Kidney epithelial cell (primary cell): ENCODE results near the gene DGKI. TPM values are rescaled to one million over a fixed set of nuclear protein-coding genes. Genes with fewer than 3 reads are reported as not detected.

ENCODE experiments used
- DNase-seq: peaks from one replicate; pipeline ENCODE4 v3.0.0-alpha.2; 2010; ENCODE audit warnings: low read depth
- H3K27me3 ChIP-seq: 2 replicates; pipeline ENCODE4 v1.6.0; 2011; ENCODE audit warnings: low read length; ENCODE audit not compliant: control insufficient read depth, insufficient read depth
- H3K36me3 ChIP-seq: 2 replicates; pipeline ENCODE4 v1.5.1; 2011; ENCODE audit warnings: low read length; ENCODE audit not compliant: control insufficient read depth, insufficient read depth
- H3K4me3 ChIP-seq: 2 replicates; pipeline ENCODE4 v1.5.1; 2011; ENCODE audit warnings: low read depth, mild to moderate bottlenecking, control low read depth, low read length
- total RNA-seq: library from RNA; depleted of rRNA; stranded (reverse); fragments of >200 nt; gene quantifications from 2 replicates; pipeline ENCODE4 v1.2.3, GENCODE V29; 2015
- TF ChIP-seq, protein P1 (sequence below): IDR thresholded peaks from 2 replicates; pipeline ENCODE4 v1.5.1; 2011; ENCODE audit warnings: mild to moderate bottlenecking, moderate library complexity, low read length, control low read depth, inconsistent platforms; ENCODE audit not compliant: insufficient read depth, poor library complexity, severe bottlenecking

DGKI gene
- total RNA-seq, 1 donor from 2014 or later, result 3.5 TPM

DNA sequence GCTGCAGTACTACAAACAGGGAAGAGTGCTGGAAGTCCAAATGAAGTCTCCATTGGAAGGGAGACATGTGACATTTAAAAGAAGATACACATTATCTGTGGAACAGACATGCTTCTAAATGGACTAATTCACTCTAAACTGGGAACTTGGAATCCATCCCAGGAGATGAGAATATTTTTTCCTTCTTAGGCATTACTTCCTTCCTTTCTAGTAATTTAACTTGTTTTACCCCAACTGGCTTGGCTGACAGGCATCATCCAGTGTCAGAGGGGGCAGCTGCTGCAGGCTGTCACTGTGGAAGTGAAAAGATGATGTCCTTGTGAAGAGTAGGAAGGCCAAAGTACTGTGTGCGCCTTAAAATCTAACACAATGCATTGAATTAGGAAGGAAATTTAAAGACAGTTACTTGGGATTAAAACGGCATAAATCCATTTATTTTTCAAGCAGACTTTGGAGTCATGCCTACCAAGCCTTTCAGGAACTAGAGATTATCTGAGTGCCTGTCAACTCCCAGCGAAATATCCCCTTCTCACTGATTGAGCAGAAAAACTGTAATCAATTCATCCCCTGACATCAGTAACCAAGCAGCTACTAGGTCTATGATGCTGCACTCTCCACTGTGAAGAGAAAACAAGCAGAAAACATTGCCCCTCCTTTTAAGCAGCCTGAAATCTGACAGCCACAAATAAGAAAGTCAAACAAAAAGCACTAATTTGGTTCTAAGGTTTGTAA lies 161.2 kb downstream of the DGKI start:
- H3K4me3 ChIP-seq, result no peak overlapping the region
- TF ChIP-seq, protein P1, sequence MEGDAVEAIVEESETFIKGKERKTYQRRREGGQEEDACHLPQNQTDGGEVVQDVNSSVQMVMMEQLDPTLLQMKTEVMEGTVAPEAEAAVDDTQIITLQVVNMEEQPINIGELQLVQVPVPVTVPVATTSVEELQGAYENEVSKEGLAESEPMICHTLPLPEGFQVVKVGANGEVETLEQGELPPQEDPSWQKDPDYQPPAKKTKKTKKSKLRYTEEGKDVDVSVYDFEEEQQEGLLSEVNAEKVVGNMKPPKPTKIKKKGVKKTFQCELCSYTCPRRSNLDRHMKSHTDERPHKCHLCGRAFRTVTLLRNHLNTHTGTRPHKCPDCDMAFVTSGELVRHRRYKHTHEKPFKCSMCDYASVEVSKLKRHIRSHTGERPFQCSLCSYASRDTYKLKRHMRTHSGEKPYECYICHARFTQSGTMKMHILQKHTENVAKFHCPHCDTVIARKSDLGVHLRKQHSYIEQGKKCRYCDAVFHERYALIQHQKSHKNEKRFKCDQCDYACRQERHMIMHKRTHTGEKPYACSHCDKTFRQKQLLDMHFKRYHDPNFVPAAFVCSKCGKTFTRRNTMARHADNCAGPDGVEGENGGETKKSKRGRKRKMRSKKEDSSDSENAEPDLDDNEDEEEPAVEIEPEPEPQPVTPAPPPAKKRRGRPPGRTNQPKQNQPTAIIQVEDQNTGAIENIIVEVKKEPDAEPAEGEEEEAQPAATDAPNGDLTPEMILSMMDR, result no peak
- DNase-seq, result no peak
- no peaks in the 10 kb centered on the region for H3K27me3 ChIP-seq
- no peaks in the 10 kb centered on the region for H3K36me3 ChIP-seq

DNA sequence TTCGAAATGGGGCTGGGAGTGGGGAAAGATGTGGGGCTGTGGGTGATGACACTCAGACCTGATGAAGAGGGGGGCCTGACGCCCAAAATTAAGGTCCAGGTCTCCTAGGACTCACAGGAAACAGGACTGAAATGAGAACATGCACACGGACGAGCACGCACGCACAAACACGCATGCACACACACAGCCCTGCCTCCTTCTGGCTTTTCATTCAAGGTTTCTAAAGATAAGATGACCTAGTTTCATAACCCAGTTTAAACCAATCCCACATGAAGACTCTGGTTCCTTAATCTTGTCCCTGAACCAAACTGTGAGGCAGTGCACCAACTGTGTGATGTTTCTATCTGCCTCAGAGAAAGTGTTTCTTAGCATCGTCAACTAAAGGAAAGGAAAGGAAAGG lies 162.0 kb downstream of the DGKI start:
- Histone ChIP-seq H3K4me3 (no peak overlapping the region), H3K36me3 (no peaks in the 10 kb centered on the region), H3K27me3 (no peaks in the 10 kb centered on the region)
- TF ChIP-seq, protein P1, result no peak
- no peak for DNase-seq

DNA sequence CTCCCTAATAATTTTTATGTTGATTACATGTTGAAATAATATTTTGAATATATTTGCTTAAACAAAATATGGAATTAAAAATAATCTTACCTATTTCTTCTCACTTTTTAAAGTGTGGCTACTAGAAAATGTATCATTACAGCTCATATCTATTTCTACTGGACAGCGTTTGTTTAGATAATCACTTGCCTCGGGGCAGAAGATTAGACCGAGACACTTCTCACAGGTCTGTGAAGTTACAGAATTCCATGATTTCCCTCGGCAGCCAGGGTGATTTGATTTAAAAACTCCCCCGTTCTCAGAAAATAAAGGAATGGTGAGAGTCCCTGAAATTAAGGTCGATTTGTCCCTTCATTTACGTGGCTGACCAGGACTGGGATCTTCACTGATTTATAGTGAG lies 162.5 kb downstream of the DGKI start:
- Histone ChIP-seq H3K27me3 (no peaks in the 10 kb centered on the region), H3K4me3 (no peak overlapping the region), H3K36me3 (no peaks in the 10 kb centered on the region)
- no peak for DNase-seq
- TF ChIP-seq, protein P1, result no peak

DNA sequence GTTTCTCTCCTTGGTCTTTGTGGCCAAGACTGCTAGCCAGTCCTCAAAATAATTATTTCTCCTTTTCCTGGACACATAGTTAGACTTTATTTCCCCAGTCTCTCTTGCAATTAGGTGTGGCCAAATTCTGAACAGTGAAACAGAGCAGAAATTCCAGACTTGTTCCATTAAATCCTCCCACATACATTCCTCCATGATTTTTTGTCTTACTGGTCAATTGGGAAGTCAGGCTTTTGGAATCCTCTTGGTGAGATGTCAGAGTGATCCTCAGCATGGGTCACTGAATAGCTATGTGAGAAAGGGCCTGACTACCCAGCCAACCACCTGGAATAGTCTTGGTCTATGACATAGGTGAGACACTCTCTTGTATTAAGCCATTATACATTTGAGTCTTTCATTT lies 164.2 kb downstream of the DGKI start:
- Histone ChIP-seq H3K4me3 (no peak overlapping the region), H3K27me3 (no peaks in the 10 kb centered on the region), H3K36me3 (no peaks in the 10 kb centered on the region)
- TF ChIP-seq, protein P1, result no peak
- peak; percentile 95 for DNase-seq

DNA sequence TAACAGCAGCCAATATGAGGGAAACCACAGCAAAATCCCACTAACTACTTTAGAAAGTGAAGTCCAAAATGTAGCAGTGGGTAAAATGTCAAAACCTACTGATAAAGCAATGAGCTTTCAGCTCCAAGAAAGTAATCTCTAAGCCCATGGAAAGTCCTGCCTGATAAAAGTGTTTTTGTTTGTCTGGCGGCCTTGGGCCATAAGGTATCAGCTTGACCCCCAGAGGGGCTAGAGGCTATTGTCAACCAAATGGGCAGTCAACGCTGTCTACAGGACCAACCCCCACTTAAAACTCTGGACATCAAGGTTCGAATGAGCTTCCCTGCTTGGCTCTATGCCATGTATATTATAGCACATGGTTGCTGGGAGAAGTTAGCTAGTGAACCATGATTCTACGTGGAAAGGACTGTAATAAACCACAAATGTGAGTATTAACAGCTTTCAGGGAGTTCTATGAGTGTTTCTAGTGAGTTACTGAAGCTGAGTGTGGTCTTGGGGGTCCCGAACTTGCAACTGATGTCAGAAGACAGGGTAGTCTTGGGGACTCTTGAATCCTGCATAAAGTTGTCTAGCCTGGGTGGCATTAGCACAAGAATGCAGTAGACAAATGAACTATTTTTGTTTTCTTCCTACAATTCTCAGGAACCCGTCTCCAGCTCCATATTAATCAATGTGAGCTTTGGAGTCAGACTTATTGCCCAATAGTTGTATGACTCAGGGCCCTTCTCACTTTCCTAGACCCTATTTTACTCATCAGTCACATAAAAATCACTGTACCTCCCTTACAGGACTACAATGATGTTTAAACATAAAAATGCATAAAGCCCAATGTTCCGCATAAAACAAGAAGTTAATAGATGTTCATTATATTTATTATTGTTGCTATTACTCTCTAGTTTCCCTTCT lies 164.9 kb downstream of the DGKI start:
- Histone ChIP-seq H3K4me3 (no peak overlapping the region), H3K27me3 (no peaks in the 10 kb centered on the region), H3K36me3 (no peaks in the 10 kb centered on the region)
- DNase-seq, result peak; percentile 77
- TF ChIP-seq, protein P1, result no peak
